Muscle layer of colon (tissue), 2 donors: ENCODE results near the gene MCEMP1.

ENCODE experiments used
- H3K27ac ChIP-seq: one replicate; pipeline ENCODE4 v1.7.0; 2013; ENCODE audit warnings: low read depth, mild to moderate bottlenecking, low read length, moderate library complexity
- H3K27me3 ChIP-seq, 2 donors: one replicate each; pipeline ENCODE4 v1.7.0; 2013; ENCODE audit warnings: low read length in 2 of 2, mild to moderate bottlenecking in 2 of 2; ENCODE audit not compliant: insufficient read depth in 2 of 2, control insufficient read depth in 1 of 2
- H3K36me3 ChIP-seq: one replicate; pipeline ENCODE4 v1.7.0; 2013; ENCODE audit warnings: mild to moderate bottlenecking, low read length; ENCODE audit not compliant: insufficient read depth
- H3K4me1 ChIP-seq: one replicate; pipeline ENCODE4 v1.7.0; 2013; ENCODE audit warnings: mild to moderate bottlenecking, low read length; ENCODE audit not compliant: insufficient read depth
- H3K4me3 ChIP-seq, 2 donors: one replicate each; pipeline ENCODE4 v1.7.0; 2013; ENCODE audit warnings: low read length in 2 of 2, low read depth in 1 of 2, mild to moderate bottlenecking in 1 of 2, moderate library complexity in 1 of 2
- H3K9ac ChIP-seq: one replicate; pipeline ENCODE4 v1.7.0; 2013; ENCODE audit warnings: low read length
- H3K9me3 ChIP-seq: one replicate; pipeline ENCODE4 v1.7.0; 2013; ENCODE audit warnings: mild to moderate bottlenecking, low read length
- donor health status: abdominal sarcoma.
- donor health status: Adenocarcinoma of cecum.

The MCEMP1 gene

DNA sequence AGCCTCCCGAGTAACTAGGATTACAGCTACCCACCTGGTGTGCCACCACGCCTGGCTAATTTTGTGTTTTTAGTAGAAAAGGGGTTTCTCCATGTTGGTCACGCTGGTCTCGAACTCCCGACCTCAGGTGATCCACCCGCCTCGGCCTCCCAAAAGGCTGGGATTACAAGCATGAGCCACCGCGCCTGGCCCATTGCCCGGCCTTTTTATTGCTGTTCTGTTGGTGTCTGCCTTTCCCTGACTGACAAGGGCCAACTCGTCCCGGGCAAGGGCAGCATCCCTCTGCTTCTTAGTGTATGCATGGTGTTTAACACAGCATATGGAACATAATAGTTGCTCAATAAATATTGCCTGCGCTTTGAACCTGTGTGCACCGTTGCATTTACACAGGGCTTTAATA, 14.2 kb upstream of the MCEMP1 start:
- Histone ChIP-seq H3K36me3 (no peaks in the 10 kb centered on the region), H3K9me3 (no peaks in the 10 kb centered on the region)

GRCh38 chr19:7663706-7664105, 13.2 kb upstream of the MCEMP1 start:
- Histone ChIP-seq H3K4me1 (no peaks in the 10 kb centered on the region), H3K36me3 (no peaks in the 10 kb centered on the region), H3K27ac (no peak overlapping the region), H3K9me3 (no peaks in the 10 kb centered on the region), H3K4me3 (no peak overlapping the region), H3K9ac (no peak overlapping the region), H3K27me3 (no peaks in the 10 kb centered on the region)

More for the DNA sequence above, 14.2 kb upstream of the MCEMP1 start:
- H3K27me3 ChIP-seq: no peaks in the 10 kb centered on the region
- no peak overlapping the region for H3K4me3 ChIP-seq
- no peak overlapping the region for H3K27ac ChIP-seq
- no peak overlapping the region for H3K9ac ChIP-seq
- H3K4me1 ChIP-seq: no peaks in the 10 kb centered on the region

DNA sequence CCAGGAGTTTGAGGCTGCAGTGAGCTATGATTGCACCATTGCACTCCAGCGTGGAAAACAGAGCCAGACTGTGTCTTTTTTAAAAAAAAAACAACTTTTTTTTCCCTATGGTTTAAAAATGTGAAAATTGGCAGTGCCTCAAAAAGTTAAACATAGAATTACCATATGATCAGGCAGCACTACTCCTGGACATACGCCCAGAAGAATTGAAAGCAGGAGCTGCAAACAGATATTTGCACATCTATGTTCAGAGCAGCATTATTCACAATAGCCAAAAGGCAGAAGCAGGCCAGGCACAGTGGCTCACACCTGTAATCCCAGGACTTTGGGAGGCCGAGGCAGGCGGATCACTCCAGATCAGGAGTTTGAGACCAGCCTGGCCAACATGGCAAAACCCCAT, 11.8 kb upstream of the MCEMP1 start:
- H3K9me3 ChIP-seq: no peaks in the 10 kb centered on the region
- H3K4me3 ChIP-seq: no peak overlapping the region
- peaks cover 0 to 6% of the 10 kb centered on the region in 2 donors for H3K27me3 ChIP-seq

GRCh38 chr19:7668842-7669241, 8.0 kb upstream of the MCEMP1 start, which contains the start of gene RETN:
RETN (plus strand) TSS chr19:7669049; CDS start chr19:7669327, 278 bp downstream.
- no peaks in the 10 kb centered on the region for H3K4me1 ChIP-seq
- H3K4me3 ChIP-seq: no peak within 1 kb of the TSS
- H3K9me3 ChIP-seq: no peaks in the 10 kb centered on the region
- no peaks in the 10 kb centered on the region for H3K36me3 ChIP-seq
- no peak within 1 kb of the TSS for H3K27ac ChIP-seq
- no peak within 1 kb of the TSS for H3K9ac ChIP-seq
- H3K27me3 ChIP-seq: peaks cover 0 to 10% of the 10 kb centered on the region in 2 donors

More for the DNA sequence above, 11.8 kb upstream of the MCEMP1 start:
- H3K36me3 ChIP-seq: no peaks in the 10 kb centered on the region
- no peak overlapping the region for H3K27ac ChIP-seq
- no peak overlapping the region for H3K9ac ChIP-seq
- H3K4me1 ChIP-seq: no peaks in the 10 kb centered on the region

- Histone ChIP-seq H3K27me3 (peaks cover 0 to 10% of the 10 kb centered on the region in 2 donors), H3K27ac (no peak overlapping the region), H3K36me3 (no peaks in the 10 kb centered on the region), H3K4me1 (no peaks in the 10 kb centered on the region), H3K4me3 (no peak overlapping the region), H3K9ac (no peak overlapping the region), H3K9me3 (no peaks in the 10 kb centered on the region)
Observed at GRCh38 chr19:7669641-7670040, 7.2 kb upstream of the MCEMP1 start.

GRCh38 chr19:7670150-7670783, 6.6 kb upstream of the MCEMP1 start:
- Histone ChIP-seq H3K27ac (no peak overlapping the region), H3K36me3 (no peaks in the 10 kb centered on the region), H3K4me1 (no peaks in the 10 kb centered on the region), H3K9me3 (no peaks in the 10 kb centered on the region), H3K27me3 (peaks cover 0 to 10% of the 10 kb centered on the region in 2 donors), H3K9ac (no peak overlapping the region), H3K4me3 (no peak overlapping the region)

DNA sequence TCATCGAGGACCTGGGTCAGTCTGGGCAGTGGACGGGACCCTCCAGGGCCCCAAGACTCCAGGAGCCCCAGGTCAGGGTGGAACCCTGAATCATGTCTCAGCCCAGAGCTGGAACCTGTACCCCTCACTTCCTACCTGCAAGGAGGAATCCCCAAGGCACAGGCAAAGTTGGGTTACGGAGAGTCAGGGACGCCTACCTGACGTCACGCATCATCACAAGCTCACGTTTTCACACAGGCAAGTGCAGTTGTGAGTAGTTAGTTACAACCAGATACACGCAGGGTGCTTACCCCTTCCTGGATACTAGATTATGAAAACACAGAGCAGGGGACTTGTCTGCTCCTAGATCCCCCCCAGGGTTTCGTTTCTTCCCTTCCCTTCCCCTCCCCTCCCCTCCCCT, 6.1 kb upstream of the MCEMP1 start:
- H3K4me3 ChIP-seq: no peak overlapping the region
- no peaks in the 10 kb centered on the region for H3K4me1 ChIP-seq
- no peaks in the 10 kb centered on the region for H3K36me3 ChIP-seq
- H3K27ac ChIP-seq: no peak overlapping the region
- H3K27me3 ChIP-seq: peaks cover 0 to 10% of the 10 kb centered on the region in 2 donors
- no peak overlapping the region for H3K9ac ChIP-seq
- H3K9me3 ChIP-seq: no peaks in the 10 kb centered on the region

DNA sequence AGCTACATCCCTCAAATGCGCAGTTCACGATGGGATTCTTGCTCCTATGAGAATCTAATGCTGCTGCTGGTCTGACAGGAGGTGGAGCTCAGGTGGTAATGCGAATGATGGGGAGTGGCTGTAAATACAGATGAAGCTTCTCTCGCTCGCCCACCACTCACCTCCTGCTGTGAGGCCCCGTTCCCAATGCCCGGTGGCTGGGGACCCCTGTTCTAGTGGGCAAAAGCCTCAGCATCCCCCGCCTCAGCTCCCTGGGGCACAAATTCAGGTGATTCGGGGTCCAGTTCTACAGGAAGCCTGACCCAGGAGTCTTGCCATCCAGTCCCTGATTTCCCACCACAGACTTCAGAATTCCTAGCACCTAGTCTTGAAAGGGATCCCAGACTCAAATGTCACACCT, 4.4 kb upstream of the MCEMP1 start:
- no peaks in the 10 kb centered on the region for H3K9me3 ChIP-seq
- H3K4me1 ChIP-seq: no peaks in the 10 kb centered on the region
- H3K4me3 ChIP-seq: no peak overlapping the region
- H3K27me3 ChIP-seq: peaks cover 0 to 10% of the 10 kb centered on the region in 2 donors
- no peaks in the 10 kb centered on the region for H3K36me3 ChIP-seq
- H3K9ac ChIP-seq: no peak overlapping the region
- no peak overlapping the region for H3K27ac ChIP-seq

- Histone ChIP-seq H3K4me3 (no peak overlapping the region), H3K9me3 (no peaks in the 10 kb centered on the region), H3K36me3 (no peaks in the 10 kb centered on the region), H3K9ac (no peak overlapping the region), H3K4me1 (no peaks in the 10 kb centered on the region), H3K27me3 (peaks cover 0 to 4% of the 10 kb centered on the region in 2 donors), H3K27ac (no peak overlapping the region)
Observed at GRCh38 chr19:7674010-7675005, 2.6 kb upstream of the MCEMP1 start.

DNA sequence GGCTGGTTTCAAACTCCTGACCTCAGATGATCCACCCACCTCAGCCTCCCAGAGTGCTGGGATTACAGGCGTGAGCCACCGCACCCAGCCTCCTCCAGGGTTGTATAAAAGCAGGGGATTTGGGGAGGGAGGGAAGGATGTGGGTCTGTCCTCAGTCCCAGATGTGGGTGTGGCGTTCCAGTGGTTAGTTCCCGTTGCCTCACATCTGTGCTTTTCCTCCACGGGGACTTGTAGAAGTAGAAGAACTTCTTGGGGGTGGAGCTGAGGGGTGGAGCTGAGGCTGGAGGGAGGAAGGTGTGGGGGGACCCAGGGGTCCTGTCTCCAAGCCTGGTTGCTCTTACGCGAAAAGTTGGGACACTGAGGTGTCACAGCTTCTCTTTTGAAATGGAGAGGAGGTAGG, 514 bp upstream of the MCEMP1 start:
- no peaks in the 10 kb centered on the region for H3K9me3 ChIP-seq
- H3K4me3 ChIP-seq: no peak overlapping the region
- no peak overlapping the region for H3K27ac ChIP-seq
- peaks cover 0 to 5% of the 10 kb centered on the region in 2 donors for H3K27me3 ChIP-seq
- H3K36me3 ChIP-seq: no peaks in the 10 kb centered on the region
- H3K4me1 ChIP-seq: no peaks in the 10 kb centered on the region
- no peak overlapping the region for H3K9ac ChIP-seq

DNA sequence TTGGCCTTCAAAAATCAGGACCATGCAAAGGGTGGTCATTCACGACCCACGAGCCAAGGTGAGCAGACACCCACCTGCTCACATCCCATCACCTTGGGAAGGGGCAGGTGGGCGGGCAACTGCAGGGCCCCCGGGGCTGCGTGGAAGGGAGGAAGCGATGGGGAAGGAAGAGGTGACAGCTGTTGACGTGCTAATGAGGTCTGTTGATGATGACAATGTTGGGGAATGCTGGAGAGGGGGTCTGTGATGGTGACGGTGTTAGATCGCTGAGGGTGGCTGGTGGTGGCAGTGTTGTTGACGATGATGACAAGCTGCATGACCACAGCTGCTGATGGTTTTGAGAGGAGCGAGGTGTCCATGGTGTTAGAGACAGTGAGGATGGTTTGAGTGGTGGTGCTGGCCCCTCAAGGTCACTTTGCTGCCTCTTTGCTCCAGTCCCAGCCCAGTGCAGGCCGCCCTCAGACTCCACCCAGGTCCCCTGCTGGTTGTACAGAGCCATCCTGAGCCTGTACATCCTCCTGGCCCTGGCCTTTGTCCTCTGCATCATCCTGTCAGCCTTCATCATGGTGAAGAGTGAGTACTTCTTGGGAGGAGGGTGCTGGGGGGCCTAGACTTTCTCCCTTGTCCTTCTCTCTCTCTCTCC, 900 bp downstream of the MCEMP1 start:
- Histone ChIP-seq H3K27ac (no peak overlapping the region), H3K4me1 (peaks cover 6% of the 10 kb centered on the region), H3K36me3 (peaks cover 4% of the 10 kb centered on the region), H3K9ac (no peak overlapping the region), H3K9me3 (no peaks in the 10 kb centered on the region), H3K4me3 (no peak overlapping the region), H3K27me3 (peaks cover 0 to 5% of the 10 kb centered on the region in 2 donors)
